Chondrocyte (in vitro differentiated cells): ENCODE results near the gene RETREG1. TPM values are rescaled to one million over a fixed set of nuclear protein-coding genes. Genes with fewer than 3 reads are reported as not detected.
"Not testable (repeated sequence)": the region's sequence is repeated elsewhere in the genome, so short reads cannot be mapped to it uniquely, and the experiment has no call there.

ENCODE experiments used
- DNase-seq: peaks from one replicate; pipeline ENCODE4 v3.0.0; 2021; ENCODE audit warnings: mixed read lengths, low spot score
- H3K27ac Mint-ChIP-seq: one replicate; pipeline ENCODE4 v1.8.0; 2021; ENCODE audit warnings: mild to moderate bottlenecking, moderate library complexity, mixed read lengths; ENCODE audit not compliant: unreplicated experiment
- H3K27me3 Mint-ChIP-seq: 2 replicates; pipeline ENCODE4 v1.8.0; 2021; ENCODE audit warnings: low read depth, mixed read lengths
- H3K36me3 Mint-ChIP-seq: 2 replicates; pipeline ENCODE4 v1.8.0; 2021; ENCODE audit warnings: low read depth, mixed read lengths
- H3K4me1 Mint-ChIP-seq: 2 replicates; pipeline ENCODE4 v1.8.0; 2021; ENCODE audit warnings: low read depth, mild to moderate bottlenecking, mixed read lengths
- H3K4me3 Mint-ChIP-seq: one replicate; pipeline ENCODE4 v1.8.0; 2021; ENCODE audit warnings: mild to moderate bottlenecking, moderate library complexity, mixed read lengths; ENCODE audit not compliant: unreplicated experiment
- H3K9me3 Mint-ChIP-seq: 2 replicates; pipeline ENCODE4 v1.8.0; 2021; ENCODE audit warnings: low read depth, mixed read lengths
- CTCF ChIP-seq: fragments of 200-600 bp; sonication (generic); IDR thresholded peaks from 2 replicates; pipeline ENCODE4 v1.5.0; 2021; ENCODE audit warnings: antibody characterized with exemption, mild to moderate bottlenecking, moderate library complexity
- total RNA-seq: library from RNA; stranded (reverse); gene quantifications from 3 replicates; pipeline ENCODE4 v1.2.1, GENCODE V29; 2021

RETREG1 gene
- total RNA-seq, 1 donor from 2014 or later, result 3.3 TPM

GRCh38 chr5:16446993-16447392 is 169.8 kb downstream of the RETREG1 start:
- H3K27ac Mint-ChIP-seq, result no peak overlapping the region
- no peak for TF ChIP-seq CTCF
- DNase-seq, result no peak
- H3K36me3 Mint-ChIP-seq, result peaks cover 27% of the 10 kb centered on the region
- no peaks in the 10 kb centered on the region for H3K4me1 Mint-ChIP-seq
- no peaks in the 10 kb centered on the region for H3K27me3 Mint-ChIP-seq
- no peaks in the 10 kb centered on the region for H3K9me3 Mint-ChIP-seq
- H3K4me3 Mint-ChIP-seq, result no peak overlapping the region

GRCh38 chr5:16437977-16438376 is 178.8 kb downstream of the RETREG1 start:
- DNase-seq, result no peak
- H3K27me3 Mint-ChIP-seq, result peaks cover 13% of the 10 kb centered on the region

GRCh38 chr5:16436065-16436682 is 180.6 kb downstream of the RETREG1 start:
- not testable (repeated sequence) for H3K27ac Mint-ChIP-seq, H3K4me1 Mint-ChIP-seq, H3K9me3 Mint-ChIP-seq, H3K4me3 Mint-ChIP-seq, H3K36me3 Mint-ChIP-seq, DNase-seq
- peaks cover 27% of the 10 kb centered on the region for H3K27me3 Mint-ChIP-seq

More at GRCh38 chr5:16437977-16438376, 178.8 kb downstream of the RETREG1 start:
- TF ChIP-seq CTCF, result peak; percentile 47
- H3K36me3 Mint-ChIP-seq, result no peaks in the 10 kb centered on the region
- no peak overlapping the region for H3K4me3 Mint-ChIP-seq
- H3K4me1 Mint-ChIP-seq, result no peaks in the 10 kb centered on the region
- no peak overlapping the region for H3K27ac Mint-ChIP-seq
- H3K9me3 Mint-ChIP-seq, result no peaks in the 10 kb centered on the region

- H3K27me3 Mint-ChIP-seq, result peaks cover 50% of the 10 kb centered on the region
- DNase-seq, result no peak
- no peaks in the 10 kb centered on the region for H3K36me3 Mint-ChIP-seq
- H3K4me1 Mint-ChIP-seq, result no peaks in the 10 kb centered on the region
- no peaks in the 10 kb centered on the region for H3K9me3 Mint-ChIP-seq
- no peak overlapping the region for H3K27ac Mint-ChIP-seq
- TF ChIP-seq CTCF, result no peak
- H3K4me3 Mint-ChIP-seq, result no peak overlapping the region
These were observed 185.3 kb downstream of the RETREG1 start for GRCh38 chr5:16431490-16431889.

- no peaks in the 10 kb centered on the region for H3K36me3 Mint-ChIP-seq
- no peaks in the 10 kb centered on the region for H3K4me1 Mint-ChIP-seq
- TF ChIP-seq CTCF, result no peak
- H3K27me3 Mint-ChIP-seq, result peaks cover 50% of the 10 kb centered on the region
- H3K27ac Mint-ChIP-seq, result no peak overlapping the region
- DNase-seq, result no peak
- H3K9me3 Mint-ChIP-seq, result no peaks in the 10 kb centered on the region
- no peak overlapping the region for H3K4me3 Mint-ChIP-seq
These were observed 186.3 kb downstream of the RETREG1 start for GRCh38 chr5:16430349-16431089.
